T-helper 1 cell (primary cell): ENCODE results near the gene ADIPOR1.

Experiments used
- DNase-seq, 5 donors: peaks; one replicate each; pipeline ENCODE4 v3.0.0-alpha.2; 2012 to 2020

ADIPOR1 gene

GRCh38 chr1:202968895-202969295, 10.8 kb upstream of the ADIPOR1 start:
- DNase-seq, result peak in 2 of 5 donors; percentile 6 to 66

DNA sequence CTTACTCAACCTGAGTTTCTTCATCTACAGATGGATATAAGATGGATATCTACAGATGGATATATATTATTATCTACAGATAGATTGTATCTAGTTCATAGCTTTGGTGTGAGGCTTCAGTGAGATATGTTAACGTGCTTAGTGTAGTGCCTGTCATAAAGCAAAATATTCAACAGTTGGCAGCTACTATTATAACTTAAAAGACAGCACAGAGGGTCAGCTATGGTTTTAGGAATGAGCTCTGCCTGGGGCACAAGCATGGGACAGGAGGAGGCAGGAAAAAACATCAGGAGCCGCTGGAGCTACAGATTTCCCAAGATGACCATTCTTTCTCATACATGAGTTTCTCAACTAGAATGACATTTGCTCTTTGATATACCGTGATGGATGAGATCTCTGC, 10.2 kb upstream of the ADIPOR1 start:
- no peak for DNase-seq

DNA sequence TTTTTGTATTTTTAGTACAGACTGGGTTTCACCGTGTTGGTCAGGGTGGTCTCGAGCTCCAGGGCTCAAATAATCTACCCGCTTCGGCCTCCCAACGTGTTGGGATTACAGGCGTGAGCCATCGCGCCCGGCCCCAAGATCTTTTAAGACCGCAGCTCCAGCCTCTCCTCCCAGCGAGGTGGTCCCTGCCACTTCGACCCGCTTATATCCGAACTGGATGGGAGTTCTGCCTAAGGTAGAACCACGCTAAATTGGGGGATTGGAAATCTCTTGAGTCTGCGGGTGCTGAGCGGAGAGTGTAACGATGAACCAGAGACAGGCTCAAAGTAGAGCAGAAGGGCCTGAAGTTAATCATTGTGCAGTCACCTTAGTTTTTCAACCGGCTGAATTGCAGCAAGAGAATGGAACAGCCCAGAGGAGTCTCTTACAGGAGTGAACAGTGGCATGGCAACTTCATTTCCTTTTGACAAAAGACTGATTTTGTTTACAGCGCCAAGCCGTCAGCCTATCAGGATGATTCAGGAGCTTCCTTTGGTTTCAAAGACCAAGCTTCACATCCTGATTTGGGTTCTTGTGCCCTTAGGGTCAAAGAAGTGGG, 9.7 kb upstream of the ADIPOR1 start:
- DNase-seq, result peak in 2 of 5 donors; percentile 10 to 48

- DNase-seq, result no peak
Measured at GRCh38 chr1:202966006-202966898, 8.1 kb upstream of the ADIPOR1 start.

DNA sequence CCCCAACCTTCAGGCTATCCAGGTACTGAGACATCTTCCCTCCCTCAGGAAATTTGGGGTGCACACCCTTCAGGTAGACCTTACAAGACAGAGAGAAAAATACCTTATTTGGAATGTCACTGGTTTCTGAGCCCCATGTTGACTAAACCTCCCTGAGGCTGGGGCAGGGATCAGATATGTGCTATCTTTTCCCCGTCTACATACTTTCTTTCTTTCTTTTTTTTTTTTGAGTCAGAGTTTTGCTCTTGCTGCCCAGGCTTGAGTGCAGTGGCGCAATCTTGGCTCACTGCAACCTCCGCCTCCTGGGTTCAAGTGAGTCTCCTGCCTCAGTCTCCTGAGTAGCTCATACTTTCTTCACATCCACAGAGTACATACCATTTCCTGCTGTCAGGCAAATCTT, 7.3 kb upstream of the ADIPOR1 start:
- DNase-seq, result no peak

- DNase-seq, result no peak
Measured at GRCh38 chr1:202964791-202965410, 6.8 kb upstream of the ADIPOR1 start.

DNA sequence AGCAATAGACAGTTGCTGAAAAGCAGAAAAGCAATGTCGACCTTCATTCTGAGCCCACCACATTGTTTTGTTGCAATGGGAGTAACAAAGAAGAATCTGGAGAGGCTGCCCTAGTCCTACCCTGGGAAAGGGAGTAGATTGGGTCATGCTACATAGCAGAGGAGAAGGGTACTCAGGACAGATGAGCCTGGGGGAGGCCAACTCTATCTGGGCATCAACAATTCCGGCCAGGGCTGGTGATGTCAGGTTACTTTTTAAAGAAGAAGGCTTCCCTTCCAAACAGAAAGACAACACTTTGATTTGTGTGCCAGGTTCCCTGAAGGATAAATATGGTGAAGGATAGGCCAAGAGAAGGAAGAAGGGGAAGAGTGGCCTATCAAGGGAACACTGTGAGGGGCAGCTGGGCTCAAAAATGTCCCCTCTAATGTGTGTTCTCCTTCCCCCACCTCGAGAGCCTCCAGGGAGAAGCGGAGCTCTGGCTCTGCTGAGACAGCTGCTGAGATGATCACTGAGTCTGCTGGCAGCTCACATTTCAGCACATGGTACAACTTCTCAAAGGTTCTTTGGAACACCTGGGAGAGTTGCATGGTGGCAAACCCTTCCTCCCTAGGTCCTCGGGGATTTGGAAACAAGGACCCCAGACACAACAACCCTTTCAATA, 3.2 kb upstream of the ADIPOR1 start:
- no peak for DNase-seq

DNA sequence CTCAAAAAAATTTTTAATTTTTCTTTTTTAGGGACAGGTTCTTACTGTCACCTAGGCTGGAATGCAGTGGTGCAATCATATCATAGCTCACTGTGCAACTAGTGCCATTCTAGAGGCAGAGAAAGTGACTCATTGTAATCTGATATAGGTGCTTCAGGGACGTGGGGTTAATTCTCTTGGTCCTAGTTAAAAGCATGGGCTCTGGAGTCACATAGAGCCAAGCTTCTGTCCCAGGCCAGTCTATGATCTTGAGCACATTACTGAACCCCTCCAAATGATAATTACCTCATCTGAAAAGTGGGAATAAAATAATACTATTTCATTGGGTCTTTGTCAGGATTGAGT, 1.1 kb upstream of the ADIPOR1 start:
- DNase-seq, result no peak

GRCh38 chr1:202958544-202959275, 598 bp upstream of the ADIPOR1 start:
- peak in 1 of 5 donors; percentile 7 for DNase-seq

DNA sequence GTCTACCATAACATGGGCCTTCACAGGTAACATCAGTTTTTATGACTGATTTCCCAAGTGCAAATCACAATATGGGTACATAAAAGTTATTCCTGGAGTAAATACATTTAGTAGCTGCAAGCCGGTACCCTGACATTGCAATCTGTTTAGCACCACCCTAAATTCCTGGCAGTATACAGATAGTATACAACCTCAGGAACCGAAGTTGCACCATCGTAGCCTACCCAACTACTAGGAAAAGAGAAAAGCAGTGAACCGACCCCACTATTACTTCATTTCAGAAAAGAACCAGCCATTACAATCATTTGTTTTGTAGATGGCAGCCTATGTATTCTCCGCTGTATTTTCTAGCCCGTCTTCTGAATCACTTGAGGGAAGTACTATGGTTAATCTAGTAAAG, 1.1 kb downstream of the ADIPOR1 start:
- DNase-seq, result no peak

GRCh38 chr1:202954057-202954745, 3.9 kb downstream of the ADIPOR1 start:
- DNase-seq, result no peak

GRCh38 chr1:202953392-202953791, 4.7 kb downstream of the ADIPOR1 start:
- DNase-seq, result no peak

GRCh38 chr1:202952818-202953217, 5.3 kb downstream of the ADIPOR1 start:
- peak in 1 of 5 donors; percentile 36 for DNase-seq

DNA sequence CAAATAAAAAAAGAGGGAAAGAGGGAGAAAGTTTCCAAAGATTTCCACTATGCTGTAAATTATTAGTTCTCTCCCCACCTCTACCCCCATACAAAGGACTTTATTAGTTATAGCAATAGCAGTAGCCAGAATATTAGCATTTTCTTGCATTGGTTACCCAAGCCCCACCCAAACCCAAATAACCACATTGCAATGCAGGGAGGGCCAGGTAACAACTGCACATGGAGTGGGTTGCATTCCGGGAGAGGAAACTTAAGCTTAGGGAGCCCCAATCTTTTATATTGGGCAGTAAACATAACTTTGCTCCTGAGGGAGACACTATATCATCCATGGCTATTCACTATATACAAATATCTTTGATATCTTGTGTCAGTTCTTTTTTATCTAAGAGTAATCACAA, 6.0 kb downstream of the ADIPOR1 start:
- DNase-seq, result no peak

GRCh38 chr1:202951437-202951836, 6.7 kb downstream of the ADIPOR1 start:
- no peak for DNase-seq

DNA sequence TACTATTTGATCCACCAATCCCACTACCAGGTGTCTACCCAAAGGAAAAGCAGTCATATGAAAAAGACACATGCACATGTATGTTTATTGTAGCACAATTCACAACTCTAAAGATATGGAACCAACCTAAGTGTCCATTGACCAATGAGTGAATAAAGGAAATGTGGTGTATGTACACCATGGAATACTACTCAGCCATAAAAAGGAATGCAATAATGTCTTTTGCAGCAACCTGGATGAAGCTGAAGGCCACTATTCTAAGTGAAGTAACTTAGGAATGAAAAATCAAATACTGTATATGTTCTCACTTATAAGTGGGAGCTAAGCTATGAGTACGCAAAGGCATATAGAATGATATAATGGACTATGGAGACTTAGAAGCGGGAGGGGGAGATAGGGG, 12.6 kb downstream of the ADIPOR1 start:
- DNase-seq, result no peak

DNA sequence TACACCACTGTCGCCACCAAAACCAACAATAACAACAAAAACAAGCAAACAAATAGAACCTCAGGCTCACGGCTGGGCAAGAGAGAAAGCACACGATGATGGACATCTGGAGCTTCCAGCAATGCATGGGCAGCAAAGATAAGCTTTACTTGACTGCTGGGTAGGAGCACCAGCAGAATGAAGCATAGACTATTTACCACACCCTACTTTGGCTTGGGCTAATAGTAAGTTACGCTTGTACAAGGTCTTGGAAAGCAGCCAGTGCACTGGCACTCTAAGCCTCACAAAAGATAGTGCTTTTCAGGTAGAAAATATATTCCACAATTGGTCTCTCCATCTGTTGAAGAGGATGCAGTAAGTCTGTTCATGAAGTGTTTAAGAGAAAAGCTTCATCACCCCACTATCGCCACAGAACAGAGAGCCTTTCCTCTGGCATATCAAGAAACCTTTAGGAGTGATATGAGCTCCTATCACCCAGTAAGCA, 13.6 kb downstream of the ADIPOR1 start:
- no peak for DNase-seq

DNA sequence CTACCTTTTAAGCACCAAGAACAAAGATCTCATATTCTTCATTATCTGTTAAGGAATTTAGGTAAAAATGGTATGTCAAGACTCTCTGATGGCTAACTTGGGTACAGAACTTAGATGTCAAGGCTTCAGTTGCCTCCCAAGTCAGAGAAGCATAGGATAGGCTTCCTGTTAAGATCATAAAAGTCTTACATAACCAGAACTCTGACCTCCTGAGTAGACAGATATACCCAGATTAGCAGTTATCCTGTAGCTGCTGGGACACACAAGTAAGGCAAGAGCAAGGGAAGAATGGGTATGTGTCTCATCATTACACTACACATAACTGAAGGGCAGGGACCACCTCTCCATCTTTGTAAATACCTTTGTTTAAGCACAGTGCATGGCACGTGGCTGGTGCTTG, 15.7 kb downstream of the ADIPOR1 start:
- no peak for DNase-seq

GRCh38 chr1:202941372-202941771, 16.7 kb downstream of the ADIPOR1 start:
- DNase-seq, result no peak

DNA sequence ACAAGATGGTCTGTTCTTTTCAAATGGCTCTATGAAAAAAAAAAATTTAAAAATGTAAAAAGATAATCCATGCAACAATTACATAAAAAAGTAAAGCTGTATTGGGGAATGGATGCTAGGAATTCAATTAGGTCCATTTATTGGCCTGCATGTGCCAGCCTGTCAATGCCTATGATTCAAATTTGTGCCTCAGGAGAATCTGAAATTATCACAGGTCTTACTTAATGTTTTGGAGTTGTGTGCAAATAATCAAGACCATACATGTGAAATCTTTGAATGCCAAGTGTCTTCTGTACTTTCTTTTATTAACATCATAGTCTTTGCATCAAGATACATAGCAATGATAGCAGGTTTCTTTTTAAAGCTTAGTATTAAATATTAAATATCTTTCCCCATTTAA, 17.6 kb downstream of the ADIPOR1 start:
- no peak for DNase-seq

GRCh38 chr1:202938287-202938925, 19.7 kb downstream of the ADIPOR1 start:
- no peak for DNase-seq
